ENCODE results near the gene UBFD1.

UBFD1 gene

GRCh38 chr16:23554536-23554935, 3.0 kb upstream of the UBFD1 start:
- DNase-seq (ENCODE audit: insufficient read length, low spot score), result no peak
- no peak for FAIRE-seq
- TF ChIP-seq CTCF (IDR thresholded peaks at IDR 0.05; ENCODE audit: insufficient read depth, missing control alignments), result no peak

GRCh38 chr16:23557779-23558702, 514 bp downstream of the UBFD1 start:
- no peak for TF ChIP-seq CTCF (IDR thresholded peaks at IDR 0.05; ENCODE audit: insufficient read depth, missing control alignments)
- DNase-seq (ENCODE audit: insufficient read length, low spot score), result no peak
- no peak for FAIRE-seq

- FAIRE-seq (no peak), DNase-seq (ENCODE audit: insufficient read length, low spot score) (no peak)
- TF ChIP-seq CTCF (IDR thresholded peaks at IDR 0.05; ENCODE audit: insufficient read depth, missing control alignments), result no peak
These were observed 4.1 kb downstream of the UBFD1 start for GRCh38 chr16:23561586-23561985.

GRCh38 chr16:23562505-23562904, 5.0 kb downstream of the UBFD1 start:
- TF ChIP-seq CTCF (IDR thresholded peaks at IDR 0.05; ENCODE audit: insufficient read depth, missing control alignments), result no peak
- no peak for DNase-seq (ENCODE audit: insufficient read length, low spot score)
- FAIRE-seq, result no peak

- no peak for TF ChIP-seq CTCF (IDR thresholded peaks at IDR 0.05; ENCODE audit: insufficient read depth, missing control alignments)
- DNase-seq (ENCODE audit: insufficient read length, low spot score), result no peak
- FAIRE-seq, result no peak
These were observed 5.7 kb downstream of the UBFD1 start for GRCh38 chr16:23563186-23563585.

GRCh38 chr16:23564575-23565363, 7.2 kb downstream of the UBFD1 start:
- TF ChIP-seq CTCF (IDR thresholded peaks at IDR 0.05; ENCODE audit: insufficient read depth, missing control alignments), result no peak
- DNase-seq (ENCODE audit: insufficient read length, low spot score) (no peak), FAIRE-seq (no peak)

Data from D721Med (cell line).